Measurements from ENCODE around the gene VDR.

Gene VDR

GRCh38 chr12:47868552-47869031, 36.2 kb downstream of the VDR start:
- no peak for DNase-seq (ENCODE audit: low read depth)

- DNase-seq (ENCODE audit: low read depth) = no peak
Observed at GRCh38 chr12:47868041-47868440, 36.8 kb downstream of the VDR start.

GRCh38 chr12:47867495-47867941, 37.3 kb downstream of the VDR start:
- no peak for DNase-seq (ENCODE audit: low read depth)

GRCh38 chr12:47864646-47865235, 40.1 kb downstream of the VDR start:
- no peak for DNase-seq (ENCODE audit: low read depth)

- DNase-seq (ENCODE audit: low read depth) = no peak
Observed at GRCh38 chr12:47863985-47864384, 40.8 kb downstream of the VDR start.

GRCh38 chr12:47863467-47863866, 41.3 kb downstream of the VDR start:
- DNase-seq (ENCODE audit: low read depth) = no peak

- DNase-seq (ENCODE audit: low read depth) = no peak
Observed at GRCh38 chr12:47862881-47863280, 41.9 kb downstream of the VDR start.

- DNase-seq (ENCODE audit: low read depth) = no peak
Observed at GRCh38 chr12:47862167-47862750, 42.5 kb downstream of the VDR start.

- no peak for DNase-seq (ENCODE audit: low read depth)
Observed at GRCh38 chr12:47860873-47861272, 43.9 kb downstream of the VDR start.

GRCh38 chr12:47860279-47860841, 44.4 kb downstream of the VDR start:
- no peak for DNase-seq (ENCODE audit: low read depth)

- DNase-seq (ENCODE audit: low read depth) = no peak
Observed at GRCh38 chr12:47858511-47859266, 46.1 kb downstream of the VDR start.

GRCh38 chr12:47856721-47857575, 47.8 kb downstream of the VDR start:
- DNase-seq (ENCODE audit: low read depth) = no peak

GRCh38 chr12:47856094-47856493, 48.7 kb downstream of the VDR start:
- DNase-seq (ENCODE audit: low read depth) = no peak

GRCh38 chr12:47855502-47855901, 49.3 kb downstream of the VDR start:
- DNase-seq (ENCODE audit: low read depth) = no peak

- no peak for DNase-seq (ENCODE audit: low read depth)
Observed at GRCh38 chr12:47854531-47854930, 50.3 kb downstream of the VDR start.

- no peak for DNase-seq (ENCODE audit: low read depth)
Observed at GRCh38 chr12:47852096-47852571, 52.7 kb downstream of the VDR start.

GRCh38 chr12:47851303-47851952, 53.4 kb downstream of the VDR start:
- no peak for DNase-seq (ENCODE audit: low read depth)

GRCh38 chr12:47850153-47851084, 54.4 kb downstream of the VDR start:
- DNase-seq (ENCODE audit: low read depth) = no peak

- no peak for DNase-seq (ENCODE audit: low read depth)
Observed at GRCh38 chr12:47849261-47849660, 55.5 kb downstream of the VDR start.

- DNase-seq (ENCODE audit: low read depth) = no peak
Observed at GRCh38 chr12:47848853-47849252, 55.9 kb downstream of the VDR start.
